GM23338 (cell line): ENCODE data around the gene PDHX. TPM values are rescaled to one million over a fixed set of nuclear protein-coding genes. Genes with fewer than 3 reads are reported as not detected.

Source experiments
- ATAC-seq: fragments of 200-7000 bp; cut with Tn5 transposase; 3 replicates; pipeline ENCODE4 v1.9.1; 2020
- DNase-seq: peaks from one replicate; pipeline ENCODE4 v3.0.0-alpha.2; 2015; ENCODE audit warnings: low spot score
- H2AFZ ChIP-seq: fragments of 200-600 bp; sonication (generic); 2 replicates; pipeline ENCODE4 v1.8.0; 2016; ENCODE audit warnings: antibody characterized with exemption, mild to moderate bottlenecking, moderate library complexity
- H3F3A ChIP-seq: fragments of 200-600 bp; sonication (generic); replicated peaks from 2 replicates; pipeline ENCODE4 v1.8.0; 2017; ENCODE audit warnings: antibody characterized with exemption, mixed run types, low read depth
- H3K27ac ChIP-seq: fragments of 200-600 bp; sonication (generic); 2 replicates; pipeline ENCODE4 v1.6.1; 2016; ENCODE audit warnings: low read depth
- H3K27me3 ChIP-seq: fragments of 200-600 bp; sonication (generic); 2 replicates; pipeline ENCODE4 v1.8.0; 2016; ENCODE audit warnings: mild to moderate bottlenecking, mixed run types, moderate library complexity; ENCODE audit not compliant: insufficient read depth
- H3K36me3 ChIP-seq: fragments of 200-600 bp; sonication (generic); 2 replicates; pipeline ENCODE4 v1.8.0; 2016; ENCODE audit warnings: mild to moderate bottlenecking; ENCODE audit not compliant: insufficient read depth
- H3K4me1 ChIP-seq: fragments of 200-600 bp; sonication (generic); 2 replicates; pipeline ENCODE4 v1.8.0; 2016; ENCODE audit warnings: mild to moderate bottlenecking, moderate library complexity; ENCODE audit not compliant: insufficient read depth
- H3K4me2 ChIP-seq: fragments of 200-600 bp; sonication (generic); 2 replicates; pipeline ENCODE4 v1.7.1; 2017; ENCODE audit warnings: mixed run types
- H3K4me3 ChIP-seq: fragments of 200-600 bp; sonication (generic); 2 replicates; pipeline ENCODE4 v1.6.1; 2016; ENCODE audit warnings: mixed run types
- H3K79me2 ChIP-seq: fragments of 200-600 bp; sonication (generic); replicated peaks from 2 replicates; pipeline ENCODE4 v1.8.0; 2017; ENCODE audit warnings: mild to moderate bottlenecking; ENCODE audit not compliant: insufficient read depth
- H3K9me2 ChIP-seq: fragments of 200-600 bp; sonication (generic); 2 replicates; pipeline ENCODE4 v1.8.0; 2017; ENCODE audit not compliant: insufficient read depth
- H4K20me1 ChIP-seq: fragments of 200-600 bp; sonication (generic); replicated peaks from 2 replicates; pipeline ENCODE4 v1.8.0; 2017; ENCODE audit warnings: mild to moderate bottlenecking; ENCODE audit not compliant: insufficient read depth
- H3K27ac Mint-ChIP-seq: 2 replicates; pipeline ENCODE4 v1.8.0; 2020; ENCODE audit warnings: inconsistent platforms, mild to moderate bottlenecking, moderate library complexity, mixed read lengths
- H3K27me3 Mint-ChIP-seq: 3 replicates; pipeline ENCODE4 v1.8.0; 2022; ENCODE audit warnings: low read depth, mild to moderate bottlenecking, moderate library complexity, mixed read lengths, inconsistent platforms; ENCODE audit not compliant: insufficient read depth, poor library complexity
- H3K36me3 Mint-ChIP-seq: 3 replicates; pipeline ENCODE4 v1.8.0; 2021; ENCODE audit warnings: low read depth, mild to moderate bottlenecking, inconsistent platforms, moderate library complexity, mixed read lengths
- H3K4me1 Mint-ChIP-seq: 3 replicates; pipeline ENCODE4 v1.8.0; 2020; ENCODE audit warnings: mild to moderate bottlenecking, inconsistent platforms, mixed read lengths
- H3K4me3 Mint-ChIP-seq: 3 replicates; pipeline ENCODE4 v1.8.0; 2021; ENCODE audit warnings: moderate library complexity, mild to moderate bottlenecking, inconsistent platforms, mixed read lengths
- H3K9me3 Mint-ChIP-seq: 3 replicates; pipeline ENCODE4 v1.8.0; 2020; ENCODE audit warnings: moderate library complexity, mild to moderate bottlenecking, inconsistent platforms, mixed read lengths
- CREB1 ChIP-seq: fragments of 250-450 bp; sonication (Bioruptor Pico); IDR thresholded peaks from 2 replicates; pipeline ENCODE4 v1.5.0; 2020; ENCODE audit warnings: low read depth, mild to moderate bottlenecking, moderate library complexity
- EZH2 ChIP-seq: fragments of 200-600 bp; sonication (generic); IDR thresholded peaks from one replicate; pipeline ENCODE4 v1.8.0; 2017; ENCODE audit warnings: antibody characterized with exemption, mild to moderate bottlenecking, low read depth; ENCODE audit not compliant: unreplicated experiment
- EZH2phosphoT487 ChIP-seq: fragments of 200-600 bp; sonication (generic); IDR thresholded peaks from one replicate; pipeline ENCODE4 v1.8.1; 2018; ENCODE audit warnings: antibody characterized with exemption; ENCODE audit not compliant: unreplicated experiment
- JUNB ChIP-seq: IDR thresholded peaks from one replicate; pipeline ENCODE4 v1.6.1; 2016; ENCODE audit warnings: antibody characterized with exemption; ENCODE audit not compliant: unreplicated experiment
- NANOG ChIP-seq: IDR thresholded peaks from 2 replicates; pipeline ENCODE4 v1.6.1; 2016; ENCODE audit warnings: antibody characterized with exemption, borderline replicate concordance
- POLR2AphosphoS5 ChIP-seq: IDR thresholded peaks from 2 replicates; pipeline ENCODE4 v1.6.1; 2016; ENCODE audit warnings: antibody characterized with exemption, low read depth
- STAT1 ChIP-seq: IDR thresholded peaks from one replicate; pipeline ENCODE4 v1.6.1; 2016; ENCODE audit warnings: antibody characterized with exemption; ENCODE audit not compliant: unreplicated experiment
- ZNF114 ChIP-seq: fragments of 250-450 bp; sonication (Bioruptor Pico); IDR thresholded peaks from 2 replicates; pipeline ENCODE4 v1.5.0; 2020; ENCODE audit warnings: mild to moderate bottlenecking, moderate library complexity
- ZNF331 ChIP-seq: fragments of 250-450 bp; sonication (Bioruptor Pico); IDR thresholded peaks from 2 replicates; pipeline ENCODE4 v1.5.0; 2020; ENCODE audit warnings: low read depth, mild to moderate bottlenecking, moderate library complexity
- polyA plus RNA-seq: library from polyadenylated mRNA; unstranded; fragments of >200 nt; fragmentation: Nextera tagmentation; extraction: Ambion mirVana; gene quantifications from 2 replicates; pipeline ENCODE4 v1.2.1, GENCODE V29; 2016
- total RNA-seq: library from RNA; depleted of rRNA; stranded (reverse); fragments of >200 nt; shearing (Covaris generic); gene quantifications from 2 replicates; pipeline ENCODE4 v1.2.3, GENCODE V29; 2014
- TF ChIP-seq, protein P1 (sequence below): fragments of 250-450 bp; sonication (Bioruptor Pico); IDR thresholded peaks from 2 replicates; pipeline ENCODE4 v1.5.0; 2020; ENCODE audit warnings: mild to moderate bottlenecking, moderate library complexity
- TF ChIP-seq, protein P2 (sequence below): IDR thresholded peaks from one replicate; pipeline ENCODE4 v1.6.1; 2018; ENCODE audit warnings: antibody characterized with exemption; ENCODE audit not compliant: unreplicated experiment
- TF ChIP-seq, protein P3 (sequence below): IDR thresholded peaks from 2 replicates; pipeline ENCODE4 v1.6.1; 2016; ENCODE audit warnings: antibody characterized with exemption
- TF ChIP-seq, protein P4 (sequence below), 2 experiments: fragments of 200-600 bp in 1 of 2; sonication (generic) in 1 of 2; conservative IDR thresholded peaks; 2 replicates each; pipeline versions ENCODE4 v1.5.1 to v1.6.1; 2016 to 2017; ENCODE audit warnings: antibody characterized with exemption in 2 of 2, low read depth in 2 of 2, mild to moderate bottlenecking in 2 of 2, moderate library complexity in 1 of 2

PDHX gene
- total and polyA plus RNA-seq, 2 experiments from 2014 or later = 36.9 to 40.2 TPM

DNA sequence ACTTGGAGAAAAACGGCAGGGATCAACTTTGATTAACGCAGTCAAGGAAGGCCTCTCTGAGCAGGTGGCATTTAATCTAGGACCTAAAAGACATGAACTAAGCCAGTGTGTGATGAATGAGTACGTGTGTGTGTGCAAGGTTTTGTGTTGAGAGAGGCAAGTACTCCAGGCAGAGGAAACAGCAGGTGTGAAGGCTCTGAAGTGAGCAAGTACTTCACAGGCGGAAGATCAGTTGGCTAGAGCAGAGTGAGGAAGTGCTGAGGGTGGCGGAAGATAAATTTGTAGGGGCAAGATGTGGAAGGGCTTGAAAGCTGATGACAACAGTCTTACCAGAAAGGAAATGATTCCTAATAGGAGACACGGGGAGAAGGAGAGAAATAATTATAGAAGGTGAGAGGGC is 7.0 kb upstream of the PDHX start:
- Histone ChIP-seq H3K4me1 (peaks cover 47% of the 10 kb centered on the region), H3K9me2 (peaks cover 6% of the 10 kb centered on the region), H4K20me1 (peaks cover 5% of the 10 kb centered on the region; the same call in 1 of the 2 replicates), H3K36me3 (no peaks in the 10 kb centered on the region; the same call in 1 of the 2 replicates), H3K4me2 (0 out of 2 replicates have a peak overlapping the region, but pooled peaks have one; percentile 17), H3K27ac (no peak overlapping the region), H3F3A (no peaks in the 10 kb centered on the region), H3K27me3 (no peaks in the 10 kb centered on the region), H2AFZ (no peak overlapping the region), H3K79me2 (peaks cover 69% of the 10 kb centered on the region), H3K4me3 (no peak overlapping the region)
- TF ChIP-seq, protein P1, sequence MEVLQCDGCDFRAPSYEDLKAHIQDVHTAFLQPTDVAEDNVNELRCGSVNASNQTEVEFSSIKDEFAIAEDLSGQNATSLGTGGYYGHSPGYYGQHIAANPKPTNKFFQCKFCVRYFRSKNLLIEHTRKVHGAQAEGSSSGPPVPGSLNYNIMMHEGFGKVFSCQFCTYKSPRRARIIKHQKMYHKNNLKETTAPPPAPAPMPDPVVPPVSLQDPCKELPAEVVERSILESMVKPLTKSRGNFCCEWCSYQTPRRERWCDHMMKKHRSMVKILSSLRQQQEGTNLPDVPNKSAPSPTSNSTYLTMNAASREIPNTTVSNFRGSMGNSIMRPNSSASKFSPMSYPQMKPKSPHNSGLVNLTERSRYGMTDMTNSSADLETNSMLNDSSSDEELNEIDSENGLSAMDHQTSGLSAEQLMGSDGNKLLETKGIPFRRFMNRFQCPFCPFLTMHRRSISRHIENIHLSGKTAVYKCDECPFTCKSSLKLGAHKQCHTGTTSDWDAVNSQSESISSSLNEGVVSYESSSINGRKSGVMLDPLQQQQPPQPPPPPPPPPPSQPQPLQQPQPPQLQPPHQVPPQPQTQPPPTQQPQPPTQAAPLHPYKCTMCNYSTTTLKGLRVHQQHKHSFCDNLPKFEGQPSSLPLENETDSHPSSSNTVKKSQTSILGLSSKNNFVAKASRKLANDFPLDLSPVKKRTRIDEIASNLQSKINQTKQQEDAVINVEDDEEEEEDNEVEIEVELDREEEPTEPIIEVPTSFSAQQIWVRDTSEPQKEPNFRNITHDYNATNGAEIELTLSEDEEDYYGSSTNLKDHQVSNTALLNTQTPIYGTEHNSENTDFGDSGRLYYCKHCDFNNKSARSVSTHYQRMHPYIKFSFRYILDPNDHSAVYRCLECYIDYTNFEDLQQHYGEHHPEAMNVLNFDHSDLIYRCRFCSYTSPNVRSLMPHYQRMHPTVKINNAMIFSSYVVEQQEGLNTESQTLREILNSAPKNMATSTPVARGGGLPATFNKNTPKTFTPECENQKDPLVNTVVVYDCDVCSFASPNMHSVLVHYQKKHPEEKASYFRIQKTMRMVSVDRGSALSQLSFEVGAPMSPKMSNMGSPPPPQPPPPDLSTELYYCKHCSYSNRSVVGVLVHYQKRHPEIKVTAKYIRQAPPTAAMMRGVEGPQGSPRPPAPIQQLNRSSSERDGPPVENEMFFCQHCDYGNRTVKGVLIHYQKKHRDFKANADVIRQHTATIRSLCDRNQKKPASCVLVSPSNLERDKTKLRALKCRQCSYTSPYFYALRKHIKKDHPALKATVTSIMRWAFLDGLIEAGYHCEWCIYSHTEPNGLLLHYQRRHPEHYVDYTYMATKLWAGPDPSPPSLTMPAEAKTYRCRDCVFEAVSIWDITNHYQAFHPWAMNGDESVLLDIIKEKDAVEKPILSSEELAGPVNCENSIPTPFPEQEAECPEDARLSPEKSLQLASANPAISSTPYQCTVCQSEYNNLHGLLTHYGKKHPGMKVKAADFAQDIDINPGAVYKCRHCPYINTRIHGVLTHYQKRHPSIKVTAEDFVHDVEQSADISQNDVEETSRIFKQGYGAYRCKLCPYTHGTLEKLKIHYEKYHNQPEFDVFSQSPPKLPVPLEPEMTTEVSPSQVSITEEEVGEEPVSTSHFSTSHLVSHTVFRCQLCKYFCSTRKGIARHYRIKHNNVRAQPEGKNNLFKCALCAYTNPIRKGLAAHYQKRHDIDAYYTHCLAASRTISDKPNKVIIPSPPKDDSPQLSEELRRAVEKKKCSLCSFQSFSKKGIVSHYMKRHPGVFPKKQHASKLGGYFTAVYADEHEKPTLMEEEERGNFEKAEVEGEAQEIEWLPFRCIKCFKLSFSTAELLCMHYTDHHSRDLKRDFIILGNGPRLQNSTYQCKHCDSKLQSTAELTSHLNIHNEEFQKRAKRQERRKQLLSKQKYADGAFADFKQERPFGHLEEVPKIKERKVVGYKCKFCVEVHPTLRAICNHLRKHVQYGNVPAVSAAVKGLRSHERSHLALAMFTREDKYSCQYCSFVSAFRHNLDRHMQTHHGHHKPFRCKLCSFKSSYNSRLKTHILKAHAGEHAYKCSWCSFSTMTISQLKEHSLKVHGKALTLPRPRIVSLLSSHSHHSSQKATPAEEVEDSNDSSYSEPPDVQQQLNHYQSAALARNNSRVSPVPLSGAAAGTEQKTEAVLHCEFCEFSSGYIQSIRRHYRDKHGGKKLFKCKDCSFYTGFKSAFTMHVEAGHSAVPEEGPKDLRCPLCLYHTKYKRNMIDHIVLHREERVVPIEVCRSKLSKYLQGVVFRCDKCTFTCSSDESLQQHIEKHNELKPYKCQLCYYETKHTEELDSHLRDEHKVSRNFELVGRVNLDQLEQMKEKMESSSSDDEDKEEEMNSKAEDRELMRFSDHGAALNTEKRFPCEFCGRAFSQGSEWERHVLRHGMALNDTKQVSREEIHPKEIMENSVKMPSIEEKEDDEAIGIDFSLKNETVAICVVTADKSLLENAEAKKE (CRISPR knock-in tag) = no peak
- TF ChIP-seq JUNB = no peak
- TF ChIP-seq, protein P2, sequence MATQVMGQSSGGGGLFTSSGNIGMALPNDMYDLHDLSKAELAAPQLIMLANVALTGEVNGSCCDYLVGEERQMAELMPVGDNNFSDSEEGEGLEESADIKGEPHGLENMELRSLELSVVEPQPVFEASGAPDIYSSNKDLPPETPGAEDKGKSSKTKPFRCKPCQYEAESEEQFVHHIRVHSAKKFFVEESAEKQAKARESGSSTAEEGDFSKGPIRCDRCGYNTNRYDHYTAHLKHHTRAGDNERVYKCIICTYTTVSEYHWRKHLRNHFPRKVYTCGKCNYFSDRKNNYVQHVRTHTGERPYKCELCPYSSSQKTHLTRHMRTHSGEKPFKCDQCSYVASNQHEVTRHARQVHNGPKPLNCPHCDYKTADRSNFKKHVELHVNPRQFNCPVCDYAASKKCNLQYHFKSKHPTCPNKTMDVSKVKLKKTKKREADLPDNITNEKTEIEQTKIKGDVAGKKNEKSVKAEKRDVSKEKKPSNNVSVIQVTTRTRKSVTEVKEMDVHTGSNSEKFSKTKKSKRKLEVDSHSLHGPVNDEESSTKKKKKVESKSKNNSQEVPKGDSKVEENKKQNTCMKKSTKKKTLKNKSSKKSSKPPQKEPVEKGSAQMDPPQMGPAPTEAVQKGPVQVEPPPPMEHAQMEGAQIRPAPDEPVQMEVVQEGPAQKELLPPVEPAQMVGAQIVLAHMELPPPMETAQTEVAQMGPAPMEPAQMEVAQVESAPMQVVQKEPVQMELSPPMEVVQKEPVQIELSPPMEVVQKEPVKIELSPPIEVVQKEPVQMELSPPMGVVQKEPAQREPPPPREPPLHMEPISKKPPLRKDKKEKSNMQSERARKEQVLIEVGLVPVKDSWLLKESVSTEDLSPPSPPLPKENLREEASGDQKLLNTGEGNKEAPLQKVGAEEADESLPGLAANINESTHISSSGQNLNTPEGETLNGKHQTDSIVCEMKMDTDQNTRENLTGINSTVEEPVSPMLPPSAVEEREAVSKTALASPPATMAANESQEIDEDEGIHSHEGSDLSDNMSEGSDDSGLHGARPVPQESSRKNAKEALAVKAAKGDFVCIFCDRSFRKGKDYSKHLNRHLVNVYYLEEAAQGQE = no peak
- TF ChIP-seq, protein P3, sequence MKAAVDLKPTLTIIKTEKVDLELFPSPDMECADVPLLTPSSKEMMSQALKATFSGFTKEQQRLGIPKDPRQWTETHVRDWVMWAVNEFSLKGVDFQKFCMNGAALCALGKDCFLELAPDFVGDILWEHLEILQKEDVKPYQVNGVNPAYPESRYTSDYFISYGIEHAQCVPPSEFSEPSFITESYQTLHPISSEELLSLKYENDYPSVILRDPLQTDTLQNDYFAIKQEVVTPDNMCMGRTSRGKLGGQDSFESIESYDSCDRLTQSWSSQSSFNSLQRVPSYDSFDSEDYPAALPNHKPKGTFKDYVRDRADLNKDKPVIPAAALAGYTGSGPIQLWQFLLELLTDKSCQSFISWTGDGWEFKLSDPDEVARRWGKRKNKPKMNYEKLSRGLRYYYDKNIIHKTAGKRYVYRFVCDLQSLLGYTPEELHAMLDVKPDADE = no peak
- no peak for TF ChIP-seq NANOG
- no peak for TF ChIP-seq ZNF331
- no peak for TF ChIP-seq EZH2phosphoT487
- TF ChIP-seq, protein P4, sequence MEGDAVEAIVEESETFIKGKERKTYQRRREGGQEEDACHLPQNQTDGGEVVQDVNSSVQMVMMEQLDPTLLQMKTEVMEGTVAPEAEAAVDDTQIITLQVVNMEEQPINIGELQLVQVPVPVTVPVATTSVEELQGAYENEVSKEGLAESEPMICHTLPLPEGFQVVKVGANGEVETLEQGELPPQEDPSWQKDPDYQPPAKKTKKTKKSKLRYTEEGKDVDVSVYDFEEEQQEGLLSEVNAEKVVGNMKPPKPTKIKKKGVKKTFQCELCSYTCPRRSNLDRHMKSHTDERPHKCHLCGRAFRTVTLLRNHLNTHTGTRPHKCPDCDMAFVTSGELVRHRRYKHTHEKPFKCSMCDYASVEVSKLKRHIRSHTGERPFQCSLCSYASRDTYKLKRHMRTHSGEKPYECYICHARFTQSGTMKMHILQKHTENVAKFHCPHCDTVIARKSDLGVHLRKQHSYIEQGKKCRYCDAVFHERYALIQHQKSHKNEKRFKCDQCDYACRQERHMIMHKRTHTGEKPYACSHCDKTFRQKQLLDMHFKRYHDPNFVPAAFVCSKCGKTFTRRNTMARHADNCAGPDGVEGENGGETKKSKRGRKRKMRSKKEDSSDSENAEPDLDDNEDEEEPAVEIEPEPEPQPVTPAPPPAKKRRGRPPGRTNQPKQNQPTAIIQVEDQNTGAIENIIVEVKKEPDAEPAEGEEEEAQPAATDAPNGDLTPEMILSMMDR (conservative IDR thresholded peaks at IDR 0.05; ENCODE audit: low read depth in 2 of 2) = no peak
- no peak for TF ChIP-seq CREB1 (CRISPR knock-in tag)
- TF ChIP-seq EZH2 = no peak
- no peak for TF ChIP-seq POLR2AphosphoS5
- no peak for TF ChIP-seq STAT1
- no peak for TF ChIP-seq ZNF114 (CRISPR knock-in tag)
- no peak overlapping the region for H3K4me3 Mint-ChIP-seq
- no peaks in the 10 kb centered on the region for H3K9me3 Mint-ChIP-seq
- H3K27ac Mint-ChIP-seq = no peak overlapping the region
- H3K27me3 Mint-ChIP-seq = no peaks in the 10 kb centered on the region
- ATAC-seq = no peak
- peaks cover 19% of the 10 kb centered on the region for H3K36me3 Mint-ChIP-seq
- H3K4me1 Mint-ChIP-seq = peaks cover 8% of the 10 kb centered on the region; the same call in 2 of the 3 replicates
- no peak for DNase-seq
